Aorta (tissue), 5 donors: ENCODE data around the gene GGACT. TPM values are rescaled to one million over a fixed set of nuclear protein-coding genes. Genes with fewer than 3 reads are reported as not detected.

Source experiments
- ATAC-seq: fragments of 200-7000 bp; cut with Tn5 transposase; one replicate; pipeline ENCODE4 v1.9.1; 2022; ENCODE audit warnings: moderate library complexity; ENCODE audit not compliant: low FRiP score
- DNase-seq, 2 donors: peaks; one replicate each; pipeline ENCODE4 v3.0.0-alpha.2; 2020
- H3K27ac ChIP-seq, 2 donors: one replicate each; pipeline ENCODE4 v1.5.1; 2013; ENCODE audit warnings: low read length in 2 of 2, mild to moderate bottlenecking in 2 of 2, moderate library complexity in 2 of 2, control low read depth in 1 of 2, inconsistent platforms in 1 of 2, low read depth in 1 of 2
- H3K27me3 ChIP-seq, 2 donors: one replicate each; pipeline ENCODE4 v1.6.1; 2013; ENCODE audit warnings: control low read depth in 1 of 2, low read length in 1 of 2, mild to moderate bottlenecking in 1 of 2, moderate library complexity in 1 of 2; ENCODE audit not compliant: insufficient read depth in 2 of 2, control insufficient read depth in 1 of 2
- H3K36me3 ChIP-seq, 2 donors: one replicate each; pipeline ENCODE4 v1.6.1; 2013; ENCODE audit warnings: control low read depth in 1 of 2, low read length in 1 of 2, mild to moderate bottlenecking in 1 of 2; ENCODE audit not compliant: insufficient read depth in 2 of 2, control insufficient read depth in 1 of 2
- H3K4me1 ChIP-seq, 2 donors: one replicate each; pipeline ENCODE4 v1.6.1; 2013; ENCODE audit warnings: low read length in 2 of 2, control low read depth in 1 of 2, mild to moderate bottlenecking in 1 of 2, moderate library complexity in 1 of 2; ENCODE audit not compliant: insufficient read depth in 2 of 2, control insufficient read depth in 1 of 2
- H3K4me3 ChIP-seq, 2 donors: one replicate each; pipeline ENCODE4 v1.5.1; 2013; ENCODE audit warnings: low read length in 2 of 2, control low read depth in 1 of 2, mild to moderate bottlenecking in 1 of 2
- H3K9me3 ChIP-seq: one replicate; pipeline ENCODE4 v1.6.1; 2013; ENCODE audit warnings: mild to moderate bottlenecking, low read length; ENCODE audit not compliant: control insufficient read depth
- WGBS, 2 donors: extraction: QIAGEN DNeasy Blood & Tissue Kit; methylation state at CpG; one replicate each; pipeline ENCODE4 v1.1.7; 2013; 5-methylcytosine and 5-hydroxymethylcytosine counted together
- intact Hi-C, 2 donors: fragments of 100-400 bp; cut with DNase I; formaldehyde crosslinking; loops; one replicate each; pipeline versions ENCODE4 v1.14.2 to v1.15.0; 2022
- long read RNA-seq, 2 donors: library from polyadenylated mRNA; unstranded; transcript quantifications; one replicate each; pipeline ENCODE4 v2.0.0, GENCODE V29; 2020 to 2021
- polyA plus RNA-seq, 2 donors: library from polyadenylated mRNA; stranded (reverse); fragments of 200-250 nt; gene quantifications; one replicate each; pipeline ENCODE4 v1.2.3, GENCODE V29; 2013
- total RNA-seq, 2 donors: library from RNA; stranded (reverse); fragmentation: NEBNext Ultra II Directional; extraction: Animal tissue kit (Norgen Biotek cat#: 25700); gene quantifications; one replicate each; pipeline ENCODE4 v1.2.1, GENCODE V29; 2021
- donor health status: healthy with polysubstance abuse.
- donor health status: Bipolar disorder and iron deficiency.
- donor health status: DM: no; HTN: no; CAD: no.
- donor health status: DM: no; HTN: no; CAD: no.
- donor health status: DM: yes; HTN: yes; CAD: no.

Gene GGACT
- total RNA-seq (1 to 10 TPM; 4.4 to 5.3 TPM), polyA plus RNA-seq (1 to 10 TPM in 1 of 2 donors, under 1 TPM in 1; 0.75 to 1.2 TPM)
- long read RNA-seq, donor 1, partial matches to known transcripts = 8 of 10 reads
- long read RNA-seq, donor 1, other reads (novel, unspliced or antisense) = 2 of 10 reads
- long read RNA-seq, donor 2, partial matches to known transcripts = 0 of 3 reads
- long read RNA-seq, donor 2, other reads (novel, unspliced or antisense) = 2 of 3 reads

- H3K4me3 ChIP-seq = peak within 1 kb of the TSS; percentile 43 to 87
- ATAC-seq (peak; percentile 91), DNase-seq (peak; percentile 80 to 92)
- no peaks in the 10 kb centered on the region for H3K27me3 ChIP-seq
- no peaks in the 10 kb centered on the region for H3K9me3 ChIP-seq
- H3K36me3 ChIP-seq = no peaks in the 10 kb centered on the region
- no peaks in the 10 kb centered on the region for H3K4me1 ChIP-seq
- H3K27ac ChIP-seq = no peak within 1 kb of the TSS
- 9 to 13% methylated on average over 69 to 82 of the region's 82 CpGs for WGBS, 2 donors
- intact Hi-C loops = no loop called here
Measured at GRCh38 chr13:100588331-100589177, at the start of gene GGACT. Gene GGACT, minus strand, starts transcription at chr13:100588789. Its CDS starts 56,198 bp downstream, at chr13:100532591.

- DNase-seq (no peak), ATAC-seq (no peak)
- H3K4me3 ChIP-seq = no peak overlapping the region
- H3K36me3 ChIP-seq = peaks cover 3 to 6% of the 10 kb centered on the region in 2 donors
- intact Hi-C loops = no loop called here
- no peak overlapping the region for H3K27ac ChIP-seq
- no peaks in the 10 kb centered on the region for H3K27me3 ChIP-seq
- no peaks in the 10 kb centered on the region for H3K9me3 ChIP-seq
- no peaks in the 10 kb centered on the region for H3K4me1 ChIP-seq
- 79 to 82% methylated on average over 5 of the region's 5 CpGs for WGBS, 2 donors
Measured at GRCh38 chr13:100637796-100638195, 49.2 kb upstream of the GGACT start.

GRCh38 chr13:100637380-100637779 is 48.8 kb upstream of the GGACT start:
- H3K4me3 ChIP-seq = no peak overlapping the region
- ATAC-seq (no peak), DNase-seq (no peak)
- H3K27ac ChIP-seq = no peak overlapping the region
- intact Hi-C loops = no loop called here
- H3K36me3 ChIP-seq = peaks cover 3 to 6% of the 10 kb centered on the region in 2 donors
- H3K4me1 ChIP-seq = no peaks in the 10 kb centered on the region
- H3K9me3 ChIP-seq = no peaks in the 10 kb centered on the region
- H3K27me3 ChIP-seq = no peaks in the 10 kb centered on the region
- WGBS, 2 donors = 91 to 96% methylated on average over 16 of the region's 16 CpGs

- WGBS, 2 donors = 90 to 92% methylated on average over 7 of the region's 7 CpGs
- intact Hi-C loops = no loop called here
- no peak overlapping the region for H3K4me3 ChIP-seq
- DNase-seq = no peak
- H3K36me3 ChIP-seq = peaks cover 3 to 6% of the 10 kb centered on the region in 2 donors
- ATAC-seq = no peak
- no peaks in the 10 kb centered on the region for H3K27me3 ChIP-seq
- H3K27ac ChIP-seq = no peak overlapping the region
- no peaks in the 10 kb centered on the region for H3K9me3 ChIP-seq
- no peaks in the 10 kb centered on the region for H3K4me1 ChIP-seq
Measured at GRCh38 chr13:100636441-100636840, 47.9 kb upstream of the GGACT start.

- ATAC-seq (no peak), DNase-seq (no peak)
- Histone ChIP-seq H3K4me3 (no peak overlapping the region), H3K9me3 (no peaks in the 10 kb centered on the region), H3K4me1 (no peaks in the 10 kb centered on the region), H3K36me3 (peaks cover 3 to 6% of the 10 kb centered on the region in 2 donors), H3K27ac (no peak overlapping the region), H3K27me3 (no peaks in the 10 kb centered on the region)
- intact Hi-C loops = no loop called here
- WGBS, 2 donors = 83 to 85% methylated on average over 7 of the region's 7 CpGs
Measured at GRCh38 chr13:100636004-100636403, 47.4 kb upstream of the GGACT start.

GRCh38 chr13:100634696-100635095 is 46.1 kb upstream of the GGACT start:
- no peaks in the 10 kb centered on the region for H3K4me1 ChIP-seq
- DNase-seq (no peak), ATAC-seq (no peak)
- H3K27ac ChIP-seq = no peak overlapping the region
- H3K4me3 ChIP-seq = no peak overlapping the region
- peaks cover 3 to 6% of the 10 kb centered on the region in 2 donors for H3K36me3 ChIP-seq
- no peaks in the 10 kb centered on the region for H3K27me3 ChIP-seq
- WGBS, 2 donors = 93 to 95% methylated on average over 12 of the region's 12 CpGs
- intact Hi-C loops = no loop called here
- no peaks in the 10 kb centered on the region for H3K9me3 ChIP-seq

- Histone ChIP-seq H3K27me3 (no peaks in the 10 kb centered on the region), H3K27ac (no peak overlapping the region), H3K4me3 (no peak overlapping the region), H3K9me3 (no peaks in the 10 kb centered on the region), H3K36me3 (peaks cover 3 to 6% of the 10 kb centered on the region in 2 donors), H3K4me1 (no peaks in the 10 kb centered on the region)
- DNase-seq (no peak), ATAC-seq (no peak)
- intact Hi-C loops = no loop called here
- WGBS, 2 donors = 95 to 100% methylated on average over 2 of the region's 2 CpGs
Measured at GRCh38 chr13:100633461-100633860, 44.9 kb upstream of the GGACT start.

DNA sequence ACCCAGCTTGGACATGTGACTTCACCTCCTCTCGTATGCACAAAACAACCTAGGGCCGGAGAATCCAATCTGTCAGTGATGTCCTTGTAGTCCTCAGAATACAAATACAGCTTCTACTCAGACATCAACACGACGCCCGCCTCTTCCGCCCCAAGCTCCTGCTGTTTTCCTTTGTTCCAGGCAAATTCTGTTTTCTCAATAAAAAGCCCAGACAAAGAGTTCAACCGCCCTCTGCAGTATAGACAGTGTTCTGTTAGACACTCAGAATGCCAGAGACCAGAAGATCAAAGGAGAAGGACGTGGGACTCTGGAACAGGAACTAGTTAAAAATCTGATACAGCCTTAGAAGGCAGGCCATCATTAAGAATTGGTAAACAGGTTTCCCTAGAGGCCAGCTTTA is 42.0 kb upstream of the GGACT start:
- DNase-seq = no peak
- Histone ChIP-seq H3K9me3 (no peaks in the 10 kb centered on the region), H3K4me3 (no peak overlapping the region), H3K36me3 (peaks cover 2 to 3% of the 10 kb centered on the region in 2 donors), H3K27ac (no peak overlapping the region), H3K4me1 (no peaks in the 10 kb centered on the region), H3K27me3 (no peaks in the 10 kb centered on the region)
- 80% methylated on average over 8 of the region's 8 CpGs for WGBS, 2 donors
- no peak for ATAC-seq
- intact Hi-C loops = no loop called here

GRCh38 chr13:100627120-100627519 is 38.5 kb upstream of the GGACT start:
- WGBS, 2 donors = 86 to 88% methylated on average over 15 of the region's 15 CpGs
- intact Hi-C loops = no loop called here
- ATAC-seq (peak; percentile 11), DNase-seq (no peak)
- H3K27me3 ChIP-seq = no peaks in the 10 kb centered on the region
- peaks cover 3% of the 10 kb centered on the region in 2 donors for H3K36me3 ChIP-seq
- H3K9me3 ChIP-seq = peaks cover under 1% of the 10 kb centered on the region
- H3K4me3 ChIP-seq = no peak overlapping the region
- no peak overlapping the region for H3K27ac ChIP-seq
- H3K4me1 ChIP-seq = no peaks in the 10 kb centered on the region
